Stimulated activated CD4-positive, alpha-beta T cell treated with anti-CD3 and anti-CD28 coated beads, Interleukin-4, amount 100 ng/mL, for 48 hours (primary cell): Measurements from ENCODE around the gene HES6.

Experiments used
- DNase-seq, 2 donors: peaks; one replicate each; pipeline ENCODE4 v3.0.0-alpha.2; 2020; ENCODE audit warnings: low read depth in 2 of 2

The HES6 gene

GRCh38 chr2:238235856-238236255, 4.0 kb downstream of the HES6 start:
- no peak for DNase-seq

- DNase-seq: no peak
Observed at GRCh38 chr2:238235331-238235732, 4.5 kb downstream of the HES6 start.

- DNase-seq: no peak
Observed at GRCh38 chr2:238233625-238234024, 6.2 kb downstream of the HES6 start.

- no peak for DNase-seq
Observed at GRCh38 chr2:238231809-238232208, 8.0 kb downstream of the HES6 start.

- peak; percentile 61 to 69 for DNase-seq
Observed at GRCh38 chr2:238231251-238231793, 8.5 kb downstream of the HES6 start.

GRCh38 chr2:238230699-238231098, 9.1 kb downstream of the HES6 start:
- DNase-seq: no peak

GRCh38 chr2:238228700-238229099, 11.1 kb downstream of the HES6 start:
- DNase-seq: no peak

GRCh38 chr2:238227587-238228032, 12.2 kb downstream of the HES6 start:
- no peak for DNase-seq

- DNase-seq: no peak
Observed at GRCh38 chr2:238226698-238227586, 12.9 kb downstream of the HES6 start.

GRCh38 chr2:238225911-238226697, 13.7 kb downstream of the HES6 start:
- DNase-seq: no peak

GRCh38 chr2:238225121-238225520, 14.7 kb downstream of the HES6 start:
- DNase-seq: no peak

GRCh38 chr2:238224356-238225035, 15.3 kb downstream of the HES6 start:
- DNase-seq: no peak

GRCh38 chr2:238220892-238221521, 18.8 kb downstream of the HES6 start:
- DNase-seq: no peak

- DNase-seq: no peak
Observed at GRCh38 chr2:238220274-238220891, 19.5 kb downstream of the HES6 start.

- DNase-seq: no peak
Observed at GRCh38 chr2:238216651-238217184, 23.1 kb downstream of the HES6 start.

GRCh38 chr2:238207006-238207405, 32.8 kb downstream of the HES6 start:
- DNase-seq: no peak

- DNase-seq: no peak
Observed at GRCh38 chr2:238203973-238204683, 35.7 kb downstream of the HES6 start.

- peak; percentile 85 to 87 for DNase-seq
Observed at GRCh38 chr2:238203094-238203972, 36.5 kb downstream of the HES6 start, which contains the start of gene ILKAP. ILKAP (minus strand) TSS chr2:238203695; CDS start chr2:238203553, 142 bp downstream.
